Muscle of back (tissue), 11 donors: ENCODE measurements around the gene CDC27. TPM values are rescaled to one million over a fixed set of nuclear protein-coding genes. Genes with fewer than 3 reads are reported as not detected.
"Not testable (repeated sequence)": the region's sequence is repeated elsewhere in the genome, so short reads cannot be mapped to it uniquely, and the experiment has no call there.

ENCODE experiments used
- DNase-seq, 3 donors: peaks; one replicate each; pipeline versions ENCODE4 v3.0.0 to v3.0.0-alpha.2; 2013
- polyA plus RNA-seq, 10 donors: library from polyadenylated mRNA; unstranded; fragments of 120-200 nt; gene quantifications; one replicate each; pipeline ENCODE4 v1.2.1, GENCODE V29; 2013; ENCODE audit not compliant: insufficient read length in 10 of 10

Gene CDC27
- polyA plus RNA-seq, 10 donors, result 38.7 to 62.6 (median 52.7) TPM

- not testable (repeated sequence) for DNase-seq
These were observed 117.9 kb downstream of the CDC27 start for GRCh38 chr17:47071171-47071570.

GRCh38 chr17:47070266-47070665 lies 118.8 kb downstream of the CDC27 start:
- DNase-seq, result not testable (repeated sequence)

Other genes starting within 250 kb of the CDC27 start
- under 1 TPM in 7 of 10 donors, not detected in 3; 0.15 to 0.59 (median 0.32) TPM for gene RPRML, start 210.0 kb downstream of the CDC27 start, polyA plus RNA-seq
- gene MYL4, start 20.1 kb upstream of the CDC27 start, polyA plus RNA-seq, result 1,000 to 10,000 TPM in 9 of 10 donors, 100 to 1,000 TPM in 1; 923 to 1,786 (median 1,417) TPM
- 10 to 100 TPM; 12.8 to 20.9 (median 14.5) TPM for gene ITGB3, start 64.5 kb upstream of the CDC27 start, polyA plus RNA-seq
- gene EFCAB13, start 134.7 kb upstream of the CDC27 start, polyA plus RNA-seq, result 1 to 10 TPM; 1.9 to 8.5 (median 3.8) TPM